Renal cortex interstitium (tissue), 11 donors: Measurements from ENCODE around the gene DFFB. TPM values are rescaled to one million over a fixed set of nuclear protein-coding genes. Genes with fewer than 3 reads are reported as not detected.

Experiments
- DNase-seq, 11 donors: peaks; one replicate each; pipeline ENCODE4 v3.0.0-alpha.2; 2013; ENCODE audit warnings: low read depth in 9 of 11, low spot score in 4 of 11; ENCODE audit errors: extremely low read depth in 1 of 11
- polyA plus RNA-seq, 3 donors: library from polyadenylated mRNA; unstranded; fragments of 120-200 nt; gene quantifications; one replicate each; pipeline ENCODE4 v1.2.1, GENCODE V29; 2013; ENCODE audit not compliant: insufficient read length in 3 of 3

DFFB gene
- polyA plus RNA-seq, 3 donors = 7.8 to 9.5 (median 7.9) TPM

DNA sequence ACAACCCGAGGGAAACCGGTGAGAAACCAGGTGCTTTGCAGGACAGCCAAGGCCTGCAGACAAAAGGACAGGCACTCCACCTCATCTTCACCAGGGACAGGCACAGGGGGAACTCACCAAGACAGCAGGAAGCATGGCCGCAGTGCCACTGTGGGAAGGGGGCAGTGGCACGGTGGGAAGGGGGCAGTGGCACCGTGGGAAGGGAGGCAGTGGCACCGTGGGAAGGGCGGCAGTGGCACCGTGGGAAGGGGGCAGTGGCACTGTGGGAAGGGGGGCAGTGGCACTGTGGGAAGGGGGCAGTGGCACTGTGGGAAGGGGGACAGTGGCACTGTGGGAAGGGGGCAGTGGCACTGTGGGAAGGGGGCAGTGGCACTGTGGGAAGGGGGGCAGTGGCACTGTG, 32.6 kb upstream of the DFFB start:
- DNase-seq = no peak

DNA sequence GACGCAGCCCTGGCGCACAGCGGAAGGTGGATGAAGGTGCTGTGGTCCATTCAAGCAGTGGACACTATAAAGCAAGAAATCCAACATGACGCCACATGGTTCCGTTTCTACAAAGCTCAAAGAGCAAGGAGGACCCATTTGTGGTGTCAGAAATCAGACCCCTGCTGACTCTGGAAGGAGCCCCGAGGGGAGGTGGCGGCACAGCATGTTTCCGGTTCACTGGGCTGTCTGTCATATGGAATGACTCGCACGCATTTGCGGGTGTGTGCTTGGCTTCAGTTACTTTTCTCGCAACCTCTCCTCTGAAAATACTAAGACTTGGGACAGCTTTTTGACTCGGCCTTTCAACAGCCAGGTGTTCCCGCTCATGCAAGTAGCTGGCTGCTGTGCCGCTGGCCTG, 31.9 kb upstream of the DFFB start:
- no peak for DNase-seq

DNA sequence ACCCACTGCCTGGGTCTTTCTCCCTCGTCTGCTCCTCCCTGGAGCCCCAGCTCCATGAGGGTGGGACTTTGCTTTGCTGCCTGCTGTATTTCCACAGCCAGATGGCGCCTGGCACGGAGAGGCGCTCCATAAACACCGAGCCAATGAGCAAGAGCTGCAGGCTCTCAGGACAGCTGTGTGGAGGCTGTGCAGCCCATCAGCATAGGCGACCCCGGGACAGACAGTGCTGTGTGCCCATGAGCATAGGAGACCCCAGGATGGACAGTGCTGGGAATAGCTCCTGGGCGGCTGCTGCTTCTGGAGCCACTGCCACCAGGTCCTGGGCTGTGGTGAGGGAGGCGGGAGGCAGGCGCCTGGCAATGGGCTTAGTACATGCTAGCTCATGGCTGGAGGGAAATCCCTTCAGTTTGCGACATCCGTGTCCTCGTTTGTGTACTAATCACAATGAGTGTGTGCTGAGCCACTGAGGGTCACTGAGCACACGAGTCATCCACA, 29.4 kb upstream of the DFFB start:
- no peak for DNase-seq

DNA sequence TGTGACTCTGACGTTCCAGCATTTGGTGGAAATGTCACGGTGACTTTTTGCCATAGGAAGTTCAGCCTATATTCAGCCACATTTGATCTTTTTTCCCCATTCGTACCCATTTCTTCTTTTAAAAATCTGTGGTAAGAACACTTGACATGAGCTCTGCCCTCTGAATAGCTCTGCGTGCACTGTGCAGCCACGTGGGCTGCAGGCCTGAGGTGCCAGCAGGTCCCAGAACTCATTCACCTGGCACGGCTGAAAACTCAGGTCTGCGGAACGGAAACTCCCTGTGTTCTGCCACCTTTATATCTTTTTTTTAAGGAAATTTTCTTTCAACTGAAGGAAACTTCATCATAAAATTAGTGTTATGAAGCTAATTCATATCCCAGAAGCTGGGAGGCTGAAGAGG, 28.9 kb upstream of the DFFB start:
- DNase-seq = no peak

DNA sequence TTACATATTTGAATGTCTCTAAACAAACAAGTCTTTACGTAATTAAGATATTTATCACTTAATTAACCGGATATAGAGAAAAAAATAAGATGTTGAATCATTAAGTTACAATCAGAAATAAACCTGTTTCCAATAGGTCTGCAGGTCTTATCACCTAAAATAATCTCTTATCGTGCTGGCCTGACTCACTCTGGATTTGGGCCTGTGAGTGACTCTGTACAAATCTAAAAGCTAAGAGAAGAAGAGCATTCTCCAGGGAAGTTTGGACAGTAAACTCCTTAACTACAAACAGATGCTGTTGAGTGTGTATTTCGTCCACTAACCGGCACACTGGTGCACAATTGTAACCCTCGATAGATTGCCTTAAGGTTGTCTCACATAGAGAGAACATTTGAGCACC, 25.6 kb upstream of the DFFB start:
- no peak for DNase-seq

DNA sequence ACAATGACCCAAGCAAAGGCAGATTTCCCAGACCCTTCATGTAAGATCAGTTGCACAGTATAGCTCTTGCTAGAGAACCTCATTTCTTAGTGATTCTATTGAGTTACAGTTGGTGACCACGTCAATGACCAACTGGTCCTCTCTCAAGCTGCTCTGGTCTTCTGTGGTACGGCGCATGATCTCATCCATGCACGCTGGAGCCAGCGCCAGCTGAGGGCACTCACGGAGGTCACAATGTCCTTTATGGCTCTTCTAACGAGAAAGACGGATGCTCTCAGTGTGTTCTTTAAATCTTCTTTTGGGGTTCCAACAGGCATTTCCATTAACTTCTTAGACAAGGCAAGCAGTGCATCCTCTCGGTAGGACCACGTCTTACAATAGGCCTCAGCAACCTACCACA, 22.6 kb upstream of the DFFB start:
- no peak for DNase-seq

DNA sequence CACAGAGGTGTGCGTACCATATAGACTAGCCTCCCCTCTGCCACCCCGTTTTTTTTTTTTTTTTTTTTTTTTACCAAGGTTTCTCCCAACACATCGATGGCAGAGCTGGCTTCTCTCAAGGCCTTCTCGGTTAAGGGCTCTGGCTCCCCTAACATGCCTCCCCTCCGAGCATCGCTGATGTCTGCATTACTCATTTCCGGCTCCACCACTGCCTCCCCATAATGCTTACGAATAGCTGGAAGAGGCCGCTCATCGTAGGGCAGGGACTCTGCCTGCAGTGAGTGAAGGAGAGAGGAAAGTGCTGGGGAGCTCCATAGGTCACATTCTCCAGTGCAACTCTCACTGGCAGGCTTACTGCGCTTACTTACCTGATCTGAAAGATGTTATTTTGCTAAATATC, 20.9 kb upstream of the DFFB start:
- no peak for DNase-seq

DNA sequence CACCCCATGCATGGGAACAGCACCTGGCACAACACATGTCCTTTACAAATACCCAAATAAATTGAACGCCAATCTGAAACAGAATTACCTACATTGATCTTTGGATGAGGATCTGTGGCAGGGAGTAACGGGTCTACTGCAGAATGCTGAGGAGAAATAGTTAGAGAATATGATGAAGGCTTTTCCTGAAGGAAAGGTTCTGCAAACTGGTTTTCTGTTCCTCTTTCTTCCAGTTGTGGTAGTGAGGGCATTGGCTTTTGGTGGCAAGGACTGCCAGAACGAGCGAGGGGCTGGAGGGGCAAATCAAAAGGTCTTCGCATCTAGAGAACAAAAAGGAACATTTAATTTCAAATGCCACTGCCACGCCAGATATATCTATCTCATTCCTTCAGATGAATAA, 20.1 kb upstream of the DFFB start:
- DNase-seq = no peak

DNA sequence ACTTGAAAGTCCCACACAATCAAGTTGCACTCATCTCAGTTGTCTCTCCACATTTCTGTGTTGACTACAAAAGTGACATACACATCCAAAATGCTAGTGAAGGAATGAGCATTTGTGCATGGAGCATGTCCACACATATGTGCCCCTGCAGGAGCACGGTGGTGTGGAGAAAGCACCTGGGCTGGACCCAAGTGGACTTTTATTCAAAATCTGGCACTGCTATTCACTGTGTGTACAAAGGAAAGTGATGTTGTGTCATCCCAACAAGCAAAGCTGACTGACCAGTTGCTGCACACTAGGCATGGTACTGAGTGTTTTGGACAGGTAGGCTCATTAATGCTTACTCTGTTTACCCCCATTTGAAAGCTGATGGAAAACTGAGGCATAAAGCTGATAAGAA, 19.6 kb upstream of the DFFB start:
- DNase-seq = no peak

DNA sequence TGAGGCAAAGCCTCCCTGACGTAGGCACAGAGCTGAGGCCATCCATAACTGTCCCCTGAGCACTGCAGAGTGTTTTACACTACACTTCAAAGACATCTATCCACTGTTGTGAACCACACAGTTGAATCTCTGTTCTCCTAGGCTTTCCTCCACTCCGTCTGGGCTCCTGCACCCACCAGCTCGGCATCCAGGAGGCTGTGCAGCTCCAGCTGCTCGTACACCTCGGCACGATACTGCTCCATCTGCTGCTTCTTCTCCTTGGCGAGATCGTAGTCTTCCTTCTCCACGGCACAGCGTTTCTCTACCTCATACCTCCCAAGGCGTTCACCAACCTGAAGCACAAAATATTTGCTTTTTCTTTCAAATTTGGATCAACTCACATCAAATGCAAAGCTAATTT, 18.5 kb upstream of the DFFB start:
- no peak for DNase-seq

DNA sequence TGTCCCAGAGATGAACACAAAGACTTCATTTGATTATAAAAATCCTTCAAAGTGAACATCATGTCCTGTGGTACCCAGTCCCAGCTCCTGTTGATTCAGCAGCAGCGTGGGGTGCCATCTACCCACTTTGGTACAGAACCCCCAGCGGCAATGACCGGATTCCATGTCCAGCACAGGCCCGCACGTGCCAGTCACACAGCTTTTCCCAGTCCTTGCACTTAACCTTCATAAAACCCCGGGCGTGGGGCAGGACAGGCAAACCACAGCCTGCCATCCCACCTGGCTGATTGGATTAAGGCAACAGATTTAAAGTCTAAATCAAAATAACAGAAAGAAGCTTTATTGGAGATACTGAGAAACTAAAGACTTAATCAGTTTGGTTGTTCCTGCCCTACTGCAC, 15.8 kb upstream of the DFFB start:
- DNase-seq = no peak

DNA sequence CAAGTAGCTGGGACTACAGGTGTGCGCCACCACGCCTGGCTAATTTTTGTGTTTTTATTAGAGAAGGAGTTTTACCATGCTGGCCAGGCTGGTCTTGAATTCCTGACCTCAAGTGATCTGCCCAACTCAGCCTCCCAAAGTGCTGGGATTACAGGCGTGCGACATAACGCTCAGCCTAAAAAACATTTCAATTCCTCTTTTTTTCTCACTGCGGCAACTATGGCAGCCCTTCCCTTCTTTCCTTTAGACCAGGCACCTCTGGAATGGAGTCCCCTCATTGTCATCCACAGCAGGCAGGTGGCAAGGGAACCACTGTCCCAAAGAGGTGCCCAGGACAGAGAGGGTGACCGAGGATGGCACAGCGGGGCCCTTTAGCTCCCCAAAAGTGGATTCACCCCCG, 14.4 kb upstream of the DFFB start:
- DNase-seq = no peak

DNA sequence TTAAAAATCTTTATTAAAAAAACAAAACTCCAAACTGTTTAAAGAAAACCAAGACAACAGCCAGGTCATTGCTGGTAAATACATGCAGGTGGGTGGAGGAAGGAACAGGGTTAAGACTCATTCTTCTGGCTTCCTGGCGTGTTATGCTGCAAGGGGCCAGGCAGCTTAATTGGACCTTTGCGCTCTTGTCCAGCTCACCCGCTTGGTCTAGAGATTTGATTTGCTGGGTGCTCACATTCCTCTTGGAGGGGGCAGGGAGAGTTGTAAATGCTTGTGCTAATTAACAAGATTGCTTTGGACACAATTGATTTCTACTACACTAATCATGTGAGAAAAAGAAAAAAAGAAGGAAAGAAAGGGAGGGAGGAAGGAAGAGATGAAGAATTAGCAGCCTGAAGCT, 10.7 kb upstream of the DFFB start:
- no peak for DNase-seq

DNA sequence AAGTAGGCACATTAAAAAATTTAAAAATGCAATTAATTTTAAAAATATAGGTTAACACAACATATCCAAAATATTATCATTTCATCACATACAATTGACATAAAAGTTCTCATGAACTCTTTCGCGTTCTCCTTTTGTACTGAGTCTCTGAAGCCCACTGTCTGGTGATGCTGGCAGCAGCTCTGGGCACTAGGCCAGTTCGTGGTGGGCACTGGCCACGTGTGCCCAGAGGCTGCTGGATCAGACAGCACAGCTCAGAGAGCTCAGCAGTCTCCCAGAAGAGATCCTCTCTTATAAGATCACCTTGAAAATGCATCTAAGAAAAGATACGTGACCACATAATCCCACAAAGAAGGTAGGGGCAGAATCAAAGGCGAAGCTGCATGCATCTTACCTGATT, 10.2 kb upstream of the DFFB start:
- DNase-seq = no peak

DNA sequence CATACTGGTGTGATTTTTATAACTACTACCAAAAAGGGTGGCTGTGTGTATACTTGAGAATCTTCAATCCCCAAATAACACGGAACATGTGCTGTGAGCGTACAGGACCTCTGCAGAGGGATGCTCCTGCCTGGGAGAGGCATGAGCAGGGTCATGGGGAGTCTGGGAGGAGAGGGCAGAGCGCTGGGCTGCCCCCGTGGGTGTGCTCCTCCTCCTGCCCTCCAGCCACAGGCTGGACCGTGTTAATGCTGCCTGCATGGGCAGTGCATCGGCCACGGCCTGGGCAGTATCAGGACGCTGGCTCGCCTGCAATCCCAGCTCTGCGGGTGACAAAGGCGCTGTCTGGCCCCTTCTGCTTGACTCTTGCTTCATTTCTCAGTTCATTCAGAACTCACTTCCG, 6.4 kb upstream of the DFFB start:
- DNase-seq = no peak

DNA sequence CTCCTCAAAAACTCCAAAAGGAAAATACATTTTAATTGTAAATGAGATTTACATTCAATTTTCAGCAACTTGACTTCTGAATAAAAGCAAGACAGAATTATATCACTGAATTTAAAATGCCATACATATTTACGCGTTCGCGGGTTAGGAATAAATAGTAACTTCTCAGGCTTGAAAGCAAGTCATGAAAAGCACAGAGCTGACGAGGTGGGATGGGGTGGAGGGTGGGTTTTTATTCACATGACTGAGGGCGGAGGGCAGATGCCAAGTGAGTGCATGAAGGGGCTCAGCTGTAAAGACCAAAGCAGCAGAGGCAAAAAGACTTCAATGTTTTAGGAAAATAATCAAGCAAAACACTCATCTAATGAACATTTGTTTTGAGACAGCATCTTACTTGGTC, 6.0 kb upstream of the DFFB start:
- DNase-seq = no peak

DNA sequence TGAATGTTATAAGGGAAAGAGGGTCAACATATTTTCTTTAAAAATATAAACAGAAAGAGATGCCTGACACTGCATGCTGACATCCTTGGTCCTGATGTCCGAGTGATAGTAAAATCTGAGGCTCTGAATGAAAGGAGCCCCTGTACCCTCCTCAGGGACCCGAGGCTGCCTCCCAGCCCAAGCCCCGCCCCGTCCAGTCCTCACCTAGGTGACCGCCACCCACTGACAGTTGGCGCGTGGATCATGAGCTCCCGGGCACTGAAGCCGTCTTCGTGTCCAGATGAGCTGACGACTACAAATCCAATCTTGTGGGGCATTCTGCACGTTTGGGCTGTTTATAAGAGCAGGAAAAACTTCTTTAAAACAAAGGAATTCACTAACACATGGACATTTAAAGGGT, 5.2 kb upstream of the DFFB start:
- no peak for DNase-seq

DNA sequence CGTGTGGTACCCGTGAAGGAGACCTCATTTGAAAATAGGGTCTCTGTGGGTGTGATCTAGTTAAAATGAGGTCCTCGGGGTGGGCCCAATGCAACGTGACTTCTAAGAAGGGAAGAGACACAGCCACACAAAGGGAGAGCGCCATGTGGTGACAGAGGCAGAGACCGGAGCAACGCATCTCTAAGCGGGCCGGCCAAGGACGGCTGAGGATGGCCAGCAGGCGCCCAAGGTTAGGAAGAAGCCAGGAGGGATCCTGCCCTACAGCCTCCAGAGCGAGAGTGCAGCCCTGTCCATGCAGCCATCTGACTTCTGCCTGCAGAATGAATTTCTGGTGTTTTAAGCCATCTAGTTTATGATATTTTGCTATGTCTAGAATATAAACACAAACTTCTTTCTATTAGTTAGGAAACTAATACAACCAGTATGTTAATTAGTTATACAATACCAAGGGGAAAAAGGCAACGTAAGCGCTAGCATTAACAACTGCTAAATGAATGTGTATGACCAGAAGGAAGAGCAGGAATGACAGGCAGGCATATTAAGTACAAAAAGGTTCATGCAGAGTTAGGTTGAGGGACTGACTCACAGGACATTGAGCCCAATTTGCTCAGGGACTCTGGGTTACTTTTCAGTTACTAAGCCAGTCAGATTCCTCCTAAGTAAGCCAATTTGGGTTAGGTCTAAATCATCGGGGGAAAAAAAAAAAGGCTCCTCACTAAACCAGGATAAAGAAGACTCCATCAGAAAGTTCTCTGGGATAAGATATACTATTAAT, 4.4 kb upstream of the DFFB start:
- no peak for DNase-seq

DNA sequence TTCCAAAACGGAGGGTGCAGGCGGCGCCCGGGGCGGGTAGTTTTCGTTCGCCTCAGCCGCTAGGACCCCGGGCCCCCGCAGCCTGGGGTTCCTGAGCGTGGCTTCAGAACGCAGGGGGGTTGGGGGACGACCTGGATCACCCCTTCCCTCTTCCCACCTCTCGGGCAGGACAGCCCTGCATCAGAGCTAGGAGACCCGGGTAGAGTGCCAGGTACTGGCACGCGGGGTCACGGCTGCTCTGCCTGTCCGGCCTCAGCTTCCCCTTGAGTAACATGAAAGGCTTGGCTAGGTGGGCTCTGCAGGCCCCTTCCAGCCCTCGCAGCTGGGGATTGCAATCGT, 484 bp downstream of the DFFB start:
- no peak for DNase-seq

DNA sequence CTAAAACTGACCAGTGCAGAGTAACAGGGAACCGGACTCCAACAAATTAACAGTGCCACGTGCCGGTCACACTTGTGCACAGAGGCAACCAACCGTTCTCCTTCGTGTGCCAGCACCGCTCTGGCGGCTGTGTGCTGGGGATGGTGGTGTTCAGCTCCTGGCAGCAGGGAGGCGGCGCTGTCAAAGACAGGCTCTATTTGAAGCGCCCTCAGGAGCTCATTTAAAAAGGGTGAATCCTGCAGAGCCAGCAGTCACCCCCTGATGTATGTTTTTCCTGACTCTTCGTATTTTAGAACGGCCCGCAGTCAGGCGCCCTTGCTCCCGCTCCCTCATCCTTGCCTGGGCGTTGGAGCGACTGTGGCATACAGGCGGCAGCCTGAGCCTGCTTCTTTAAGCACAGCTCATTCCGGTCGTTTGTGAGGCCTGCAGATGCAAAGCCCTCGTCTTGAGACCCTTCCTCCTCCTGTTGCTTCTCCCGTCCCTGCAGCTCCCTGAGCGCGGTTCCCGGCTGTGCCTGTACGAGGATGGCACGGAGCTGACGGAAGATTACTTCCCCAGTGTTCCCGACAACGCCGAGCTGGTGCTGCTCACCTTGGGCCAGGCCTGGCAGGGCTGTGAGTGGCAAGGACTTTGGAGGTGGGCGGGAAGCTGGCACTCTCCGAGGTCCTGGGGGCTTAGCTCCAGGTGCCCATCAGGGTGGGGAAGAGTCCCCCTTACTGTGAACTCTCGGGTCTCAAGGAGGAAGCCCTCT, 1.1 kb downstream of the DFFB start:
- DNase-seq = peak in 2 of 11 donors; percentile 24 to 31
